H54 (cell line): ENCODE measurements around the gene CEP78.
"Not testable (repeated sequence)": the region's sequence is repeated elsewhere in the genome, so short reads cannot be mapped to it uniquely, and the experiment has no call there.

Source experiments
- DNase-seq: peaks from one replicate; pipeline ENCODE4 v3.0.0; 2011; ENCODE audit warnings: low spot score, mixed read lengths; ENCODE audit not compliant: insufficient read length
- FAIRE-seq: peaks from 3 replicates; lab custom pipeline; 2011; peaks lifted over from hg19 to GRCh38; lab: Jason Lieb, UNC
- POLR2A ChIP-seq: IDR thresholded peaks from 2 replicates; pipeline ENCODE4 v1.6.1; 2011; ENCODE audit warnings: low read depth, mild to moderate bottlenecking, low read length

CEP78 gene, protein sequence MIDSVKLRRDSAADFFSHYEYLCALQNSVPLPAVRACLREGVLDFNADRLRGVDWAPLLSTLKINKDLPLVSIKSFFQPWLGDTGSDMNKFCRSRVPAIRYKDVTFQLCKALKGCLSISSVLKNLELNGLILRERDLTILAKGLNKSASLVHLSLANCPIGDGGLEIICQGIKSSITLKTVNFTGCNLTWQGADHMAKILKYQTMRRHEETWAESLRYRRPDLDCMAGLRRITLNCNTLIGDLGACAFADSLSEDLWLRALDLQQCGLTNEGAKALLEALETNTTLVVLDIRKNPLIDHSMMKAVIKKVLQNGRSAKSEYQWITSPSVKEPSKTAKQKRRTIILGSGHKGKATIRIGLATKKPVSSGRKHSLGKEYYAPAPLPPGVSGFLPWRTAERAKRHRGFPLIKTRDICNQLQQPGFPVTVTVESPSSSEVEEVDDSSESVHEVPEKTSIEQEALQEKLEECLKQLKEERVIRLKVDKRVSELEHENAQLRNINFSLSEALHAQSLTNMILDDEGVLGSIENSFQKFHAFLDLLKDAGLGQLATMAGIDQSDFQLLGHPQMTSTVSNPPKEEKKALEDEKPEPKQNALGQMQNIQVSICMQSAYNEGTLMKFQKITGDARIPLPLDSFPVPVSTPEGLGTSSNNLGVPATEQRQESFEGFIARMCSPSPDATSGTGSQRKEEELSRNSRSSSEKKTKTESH

DNA sequence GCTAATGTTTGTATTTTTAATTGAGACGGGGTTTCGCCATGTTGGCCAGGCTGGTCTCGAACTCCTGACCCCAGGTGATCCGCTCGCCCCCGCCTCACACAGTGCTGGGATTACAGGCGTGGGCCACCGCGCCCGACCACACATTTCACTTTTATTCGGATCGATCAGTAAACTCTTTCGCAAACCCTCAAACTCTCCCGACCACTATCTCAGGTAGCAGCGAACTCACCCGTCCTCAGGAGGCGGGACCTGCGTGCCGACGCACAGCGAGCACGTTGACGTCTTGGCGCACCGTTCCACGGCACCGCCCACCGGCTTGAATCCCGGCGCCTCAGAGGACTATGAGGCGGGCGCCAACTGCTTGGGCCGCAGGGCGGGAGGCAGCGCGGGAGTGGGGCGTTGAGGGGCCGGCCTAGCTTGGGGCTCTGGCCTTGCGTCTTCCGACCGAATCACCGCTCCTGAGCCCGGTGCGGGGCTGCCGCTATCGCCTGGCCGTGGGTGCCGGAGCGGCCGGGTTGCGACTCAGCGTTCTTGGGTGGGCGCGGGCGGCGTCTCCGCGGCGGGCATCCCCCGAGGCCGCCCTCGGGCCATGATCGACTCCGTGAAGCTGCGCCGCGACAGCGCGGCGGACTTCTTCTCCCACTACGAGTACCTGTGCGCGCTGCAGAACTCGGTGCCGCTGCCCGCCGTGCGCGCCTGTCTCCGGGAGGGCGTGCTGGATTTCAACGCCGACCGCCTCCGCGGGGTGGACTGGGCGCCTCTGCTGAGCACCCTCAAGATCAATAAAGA, at the start of gene CEP78:
CEP78 (plus strand) TSS at position 314 of the 789 bp plus-strand sequence; CDS start at position 590, 276 bp downstream.
- peak; percentile 95 for TF ChIP-seq POLR2A
- FAIRE-seq = peak; percentile 97
- DNase-seq = peak; percentile 99

DNA sequence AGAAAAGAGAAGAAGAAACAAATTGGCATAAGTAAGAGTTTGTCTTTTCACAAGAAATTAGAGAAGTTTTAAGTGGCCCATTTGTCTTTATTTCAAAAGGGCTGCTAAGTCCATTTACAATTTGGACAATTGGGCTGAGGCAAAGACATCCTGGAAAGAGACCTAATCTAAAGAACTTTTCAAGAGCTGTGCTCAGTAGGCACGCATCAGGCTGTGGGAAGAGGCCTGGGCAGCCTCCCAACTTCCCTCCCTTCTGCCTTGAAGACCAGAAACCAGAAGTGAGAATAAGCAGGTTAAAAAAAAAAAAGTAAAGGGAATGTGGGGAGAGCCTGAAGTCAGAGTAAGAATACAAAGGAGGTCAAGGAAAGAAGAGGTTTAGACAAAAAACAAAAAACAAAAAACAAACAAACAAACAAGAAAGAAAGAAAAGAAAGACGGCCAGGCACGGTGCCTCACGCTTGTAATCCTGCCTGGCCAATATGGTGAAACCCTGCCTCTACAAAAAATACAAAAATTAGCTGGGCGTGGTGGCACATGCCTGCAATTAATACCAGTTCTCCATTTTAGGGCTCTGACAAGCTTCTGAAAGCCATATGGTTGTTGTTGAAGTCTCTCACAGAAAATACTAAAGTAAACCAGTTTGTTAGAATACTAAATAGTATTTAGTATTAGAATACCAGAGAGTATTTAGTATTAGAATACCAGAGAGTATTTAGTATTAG, 48.0 kb upstream of the CEP78 start:
- TF ChIP-seq POLR2A = no peak
- FAIRE-seq (no peak), DNase-seq (no peak)

DNA sequence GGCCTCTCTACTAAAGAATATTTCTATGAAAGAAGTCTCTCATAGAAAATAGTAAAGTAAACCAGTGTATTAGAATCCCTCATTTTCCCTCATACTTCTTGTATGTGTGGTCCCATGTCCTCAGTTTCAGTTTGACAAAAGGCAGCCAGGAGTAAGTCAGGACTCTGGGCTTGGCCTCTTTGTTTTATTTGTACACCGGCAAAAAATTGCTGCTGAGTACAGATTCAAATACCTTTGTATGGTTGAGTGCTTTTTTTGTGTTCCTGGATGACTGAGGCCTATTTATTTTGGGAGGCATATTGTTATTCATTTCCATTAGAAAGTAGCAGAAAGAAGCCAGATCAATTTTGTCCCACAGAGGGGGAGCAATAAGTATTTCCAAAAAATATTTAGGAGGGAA, 47.3 kb upstream of the CEP78 start:
- DNase-seq = no peak
- FAIRE-seq = no peak
- TF ChIP-seq POLR2A = no peak

DNA sequence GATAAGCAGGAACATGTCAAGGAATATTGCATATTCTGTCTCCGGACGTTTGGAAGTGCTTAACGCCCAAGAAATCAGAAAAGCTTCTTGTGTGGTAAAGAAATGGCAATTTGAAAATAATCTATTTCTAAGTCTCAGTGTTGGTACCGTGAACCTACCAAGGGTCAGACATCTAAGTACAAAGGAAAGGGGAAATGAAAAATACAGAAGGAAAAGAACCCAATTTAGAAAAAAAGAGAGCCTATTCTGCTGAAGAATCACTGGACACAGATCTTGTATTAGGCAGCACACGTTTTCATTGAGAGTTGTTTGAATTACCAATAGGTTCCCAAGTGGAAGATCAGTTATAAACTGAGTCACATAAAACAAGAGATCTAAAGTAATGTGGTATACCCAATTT, 46.9 kb upstream of the CEP78 start:
- DNase-seq (no peak), FAIRE-seq (no peak)
- TF ChIP-seq POLR2A = no peak

DNA sequence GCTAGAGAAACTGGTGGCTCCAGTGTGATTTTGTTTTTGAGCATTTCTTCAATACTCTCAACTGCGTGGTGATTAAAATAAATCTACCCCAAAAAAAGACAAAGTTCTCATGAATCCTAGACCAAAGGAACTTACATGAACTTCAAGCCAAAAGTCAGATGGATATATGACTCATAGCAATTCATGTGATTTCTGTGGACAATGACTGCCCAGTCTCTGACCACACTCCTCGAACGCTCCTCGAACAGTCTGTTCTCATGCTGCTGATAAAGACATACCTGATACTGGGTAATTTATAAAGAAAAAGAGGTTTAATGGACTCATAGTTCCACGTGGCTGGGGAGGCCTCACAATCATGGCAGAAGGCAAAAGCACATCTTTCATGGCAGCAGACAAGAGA, 46.4 kb upstream of the CEP78 start:
- no peak for TF ChIP-seq POLR2A
- no peak for FAIRE-seq

DNA sequence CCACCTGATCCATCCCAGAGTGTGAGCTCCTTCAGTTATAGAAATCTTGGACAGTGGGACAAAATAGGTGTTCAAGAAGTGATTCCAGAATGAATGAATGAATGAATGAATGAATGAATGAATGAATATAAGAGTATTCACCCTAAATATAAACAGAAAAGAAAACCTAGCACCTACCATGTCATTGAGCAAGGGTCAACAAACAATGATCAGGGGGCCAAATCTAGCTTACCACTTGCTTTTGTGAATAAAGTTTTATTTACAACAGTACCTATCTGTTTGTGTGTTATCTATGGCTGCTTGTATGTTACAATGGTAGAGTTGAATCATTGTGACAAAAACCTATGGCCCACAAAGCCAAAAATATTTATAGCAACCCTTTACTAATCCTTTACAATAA, 43.9 kb upstream of the CEP78 start:
- FAIRE-seq = no peak
- no peak for DNase-seq
- TF ChIP-seq POLR2A = no peak

More for the DNA sequence above, 46.4 kb upstream of the CEP78 start:
- DNase-seq = no peak

DNA sequence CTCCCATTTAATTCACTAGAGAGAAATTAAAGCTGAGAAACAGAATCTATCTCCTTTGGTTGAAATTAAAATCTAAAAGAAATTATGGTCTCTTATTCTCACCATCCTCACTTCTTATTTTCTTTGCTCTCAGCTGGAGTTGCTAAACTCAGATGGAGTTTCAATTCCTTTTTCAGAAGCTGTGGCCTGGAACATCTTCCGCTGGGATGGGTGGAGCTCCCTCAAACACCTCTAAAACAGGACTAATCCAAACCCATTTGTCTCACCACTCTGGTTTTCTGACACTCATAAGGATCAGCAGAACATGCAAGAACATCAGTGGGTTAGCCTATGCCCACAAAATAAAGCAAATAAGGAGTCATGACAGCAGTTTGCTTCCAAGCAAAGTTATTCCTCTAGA, 39.6 kb upstream of the CEP78 start:
- DNase-seq = no peak
- no peak for FAIRE-seq
- TF ChIP-seq POLR2A = no peak

DNA sequence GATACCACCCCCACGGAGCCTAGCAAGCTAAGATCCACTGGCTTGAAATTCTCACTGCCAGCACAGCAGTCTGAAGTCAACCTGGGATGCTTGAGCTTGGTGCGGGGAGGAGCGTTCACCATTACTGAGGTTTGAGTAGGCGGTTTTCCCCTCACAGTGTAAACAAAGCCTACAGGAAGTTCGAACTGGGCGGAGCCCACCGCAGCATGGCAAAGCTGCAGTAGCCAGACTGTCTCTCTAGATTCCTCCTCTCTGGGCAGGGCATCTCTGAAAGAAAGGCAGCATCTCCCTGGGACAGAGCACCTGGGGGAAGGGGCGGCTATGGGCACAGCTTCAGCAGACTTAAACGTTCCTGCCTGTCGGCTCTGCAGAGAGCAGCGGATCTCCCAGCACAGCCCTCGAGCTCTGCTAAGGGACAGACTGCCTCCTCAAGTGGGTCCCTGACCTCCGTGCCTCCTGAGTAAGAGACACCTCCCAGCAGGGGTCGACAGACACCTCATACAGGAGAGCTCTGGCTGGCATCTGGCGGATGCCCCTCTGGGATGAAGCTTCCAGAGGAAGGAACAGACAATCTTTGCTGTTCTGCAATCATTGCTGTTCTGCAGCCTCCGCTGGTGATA, 34.6 kb upstream of the CEP78 start:
- FAIRE-seq = peak; percentile 30
- not testable (repeated sequence) for DNase-seq

DNA sequence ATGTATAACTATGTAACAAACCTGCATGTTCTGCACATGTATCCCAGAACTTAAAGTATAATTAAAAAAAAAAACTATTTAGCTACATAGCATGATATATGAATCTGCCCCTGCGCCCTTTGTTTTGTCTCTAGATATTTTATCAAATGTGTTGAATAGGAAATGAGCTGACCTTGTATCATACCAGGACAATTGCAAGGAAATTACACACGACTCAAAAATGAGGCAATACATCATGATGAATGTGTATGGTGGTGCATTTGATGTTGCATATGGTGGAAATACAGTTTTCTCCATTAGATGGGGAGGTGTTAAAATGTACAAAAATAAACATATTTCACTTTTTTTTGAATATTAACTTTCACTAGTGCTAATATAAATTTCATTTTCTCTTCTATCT, 28.6 kb upstream of the CEP78 start:
- DNase-seq (no peak), FAIRE-seq (peak; percentile 80)
- no peak for TF ChIP-seq POLR2A

DNA sequence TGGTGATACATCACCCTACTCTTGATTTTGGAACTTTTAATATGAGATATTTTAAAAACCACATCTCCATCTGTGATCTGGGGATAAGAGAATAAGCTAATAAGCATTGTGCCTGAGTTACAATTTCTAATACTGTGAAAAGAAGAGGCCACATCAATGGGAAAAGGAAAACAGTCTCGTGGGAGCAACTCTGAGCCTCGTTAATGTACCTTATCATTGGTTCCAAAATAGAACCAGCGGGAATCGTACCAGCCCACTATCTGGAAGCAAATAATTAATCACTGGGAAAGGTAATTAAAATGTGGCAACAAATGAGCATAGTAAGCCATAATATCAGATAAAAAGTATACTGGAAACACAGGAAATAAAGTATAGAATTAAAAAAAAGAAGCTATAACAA, 28.0 kb upstream of the CEP78 start:
- FAIRE-seq (peak; percentile 43), DNase-seq (no peak)
- no peak for TF ChIP-seq POLR2A

DNA sequence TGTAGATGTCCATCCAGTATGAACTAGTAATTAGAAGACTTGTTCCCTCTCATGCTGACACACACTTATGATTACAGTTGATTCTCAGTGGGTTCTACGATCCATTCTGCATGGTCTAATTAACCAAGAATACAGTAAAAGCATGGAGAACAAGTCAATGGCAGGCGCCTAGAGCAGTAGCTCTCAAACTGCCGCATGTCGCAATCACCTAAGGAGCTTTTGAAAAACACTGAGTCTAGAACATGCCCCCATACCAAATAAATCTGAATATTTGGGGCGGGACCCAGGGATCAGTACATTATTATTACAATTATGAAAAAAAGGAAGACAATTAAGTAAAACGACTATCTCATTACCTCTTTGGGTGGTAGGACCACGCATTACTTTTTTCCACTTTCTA, 26.7 kb upstream of the CEP78 start:
- no peak for TF ChIP-seq POLR2A
- FAIRE-seq = no peak
- no peak for DNase-seq

DNA sequence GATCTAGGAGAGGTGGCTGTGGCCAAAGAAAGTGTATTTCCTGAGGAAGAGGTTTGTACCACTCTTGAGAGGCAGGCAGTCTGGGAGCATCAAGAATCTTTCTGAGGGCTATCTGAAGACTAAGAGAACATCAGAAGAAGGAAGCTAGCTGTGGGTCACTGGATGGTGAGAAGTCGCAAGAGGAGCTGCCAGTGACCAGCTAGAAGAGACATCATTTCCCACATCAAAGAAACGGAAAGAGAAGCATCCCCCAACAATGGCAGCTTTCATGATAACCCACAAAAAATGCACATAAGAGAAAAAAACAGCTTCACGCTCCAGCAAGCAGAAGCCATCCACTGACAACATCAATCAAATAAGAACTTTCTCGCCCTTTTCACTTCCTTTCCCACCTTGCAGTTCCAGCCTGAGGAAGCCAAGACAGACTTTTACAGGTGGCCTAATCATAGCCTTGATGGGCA, 25.0 kb upstream of the CEP78 start:
- no peak for TF ChIP-seq POLR2A
- peak; percentile 30 for FAIRE-seq
- no peak for DNase-seq

DNA sequence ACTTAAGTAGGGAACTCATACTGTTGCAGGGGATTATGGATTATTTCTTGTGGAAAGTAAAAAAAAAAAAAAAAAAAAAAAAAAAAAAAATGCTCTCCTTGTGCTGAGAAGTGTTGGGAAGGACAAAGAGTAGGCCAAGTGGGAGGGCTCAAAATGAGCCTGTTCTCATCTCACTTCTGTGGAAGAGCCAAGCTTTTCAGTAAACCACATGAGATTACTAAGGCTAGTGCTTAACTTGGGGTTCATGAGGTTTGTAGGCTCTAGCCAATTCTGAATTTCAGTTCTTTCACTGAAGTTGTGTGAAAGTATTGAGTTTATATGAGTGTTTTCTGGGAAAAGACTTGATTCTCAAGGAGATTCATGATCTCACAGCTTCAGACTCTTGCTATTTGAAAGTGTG, 23.0 kb upstream of the CEP78 start:
- FAIRE-seq (peak; percentile 23), DNase-seq (no peak)
- TF ChIP-seq POLR2A = no peak
